ENCODE results near the gene SNX19.

SNX19 gene

DNA sequence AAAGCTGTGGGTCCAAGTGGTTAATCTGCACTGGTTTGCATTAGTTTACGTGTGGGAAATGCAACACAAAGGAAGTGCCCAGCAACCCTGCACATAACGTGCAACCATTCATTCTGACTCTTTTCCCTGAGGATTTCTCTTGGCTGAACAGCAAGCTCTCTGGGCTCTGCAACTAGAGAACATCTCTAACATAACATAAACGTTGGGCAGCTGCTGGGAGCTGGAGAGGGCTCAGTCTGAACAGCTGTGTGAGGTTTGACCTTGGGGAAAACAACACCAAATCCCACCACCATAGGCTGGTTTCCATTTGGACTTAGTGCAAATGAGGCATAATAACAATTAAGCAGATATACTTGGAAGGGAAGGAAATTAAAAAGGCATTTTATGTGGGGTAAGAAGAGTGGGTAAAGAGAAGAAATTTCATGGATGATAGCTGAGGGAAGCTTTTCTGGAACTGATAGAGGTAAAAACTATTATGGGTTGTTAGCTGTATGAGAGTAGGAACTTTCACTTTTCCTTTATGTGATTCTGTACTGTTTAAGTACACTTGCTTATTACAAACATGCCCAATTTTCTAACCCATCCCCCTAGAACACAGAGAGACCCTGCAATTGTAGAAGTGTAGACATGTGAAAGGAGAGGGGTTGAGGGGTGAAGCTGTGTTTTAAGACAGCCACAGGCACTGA lies 76.2 kb downstream of the SNX19 start:
- no peak for DNase-seq

DNA sequence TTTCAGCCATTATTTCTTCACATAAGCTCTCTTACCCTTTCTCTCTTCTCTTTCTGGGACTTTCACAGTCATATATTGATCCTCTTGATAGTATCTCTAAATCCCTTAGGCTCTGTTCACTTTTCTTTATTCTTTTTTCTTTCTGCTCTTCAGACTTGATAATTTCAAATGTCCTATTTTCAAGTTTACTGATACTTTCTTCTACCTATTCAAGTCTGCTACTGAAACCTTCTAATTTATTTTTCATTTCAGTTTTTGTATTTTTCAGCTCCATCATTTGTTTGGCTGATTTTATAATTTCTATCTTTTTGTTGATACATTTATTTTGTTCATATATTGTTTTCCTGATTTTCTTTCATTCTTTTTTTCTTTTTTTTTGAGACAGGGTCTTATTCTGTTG lies 79.1 kb downstream of the SNX19 start:
- DNase-seq, result no peak

DNA sequence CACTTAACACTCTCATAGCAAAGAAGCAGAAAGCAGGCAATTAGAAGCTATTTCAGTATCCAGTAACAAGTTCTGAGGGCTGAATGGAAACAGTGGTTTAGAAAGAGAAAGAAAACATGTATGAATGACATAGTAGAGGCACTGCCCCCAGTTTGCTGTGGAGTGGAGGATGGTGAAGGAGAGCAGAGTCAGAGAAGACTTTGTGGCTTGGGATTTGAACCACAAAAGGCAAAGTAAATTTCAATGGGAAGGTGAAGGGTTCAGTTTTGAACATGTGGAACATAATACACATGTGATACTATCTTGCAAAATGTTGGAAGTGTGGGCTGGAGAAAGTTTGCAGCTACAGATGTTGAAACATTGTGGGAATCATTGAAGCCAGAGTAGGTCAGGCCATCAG lies 81.4 kb downstream of the SNX19 start:
- no peak for DNase-seq

- DNase-seq, result no peak
Measured at GRCh38 chr11:130832566-130833425, 83.5 kb downstream of the SNX19 start.

GRCh38 chr11:130831976-130832375 lies 84.3 kb downstream of the SNX19 start:
- no peak for DNase-seq

DNA sequence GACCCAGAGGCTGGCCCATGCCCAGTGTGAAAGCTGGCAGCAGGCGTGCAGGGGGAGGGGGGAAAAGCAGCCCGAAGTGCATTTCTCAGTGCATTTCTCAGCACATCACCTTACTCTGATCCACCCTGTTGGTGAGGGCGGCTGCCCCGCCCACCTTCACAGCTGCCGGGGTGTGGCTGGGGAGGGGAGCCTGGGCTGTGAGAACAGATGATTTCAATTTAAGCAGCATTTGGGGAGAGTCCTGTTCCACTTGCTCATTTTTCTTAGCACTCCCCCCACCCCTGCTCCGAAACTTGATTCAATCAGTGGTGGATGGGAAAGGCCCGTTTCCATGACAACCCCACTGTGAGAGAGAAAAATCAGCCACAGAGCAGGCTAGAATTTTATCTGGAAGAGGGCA lies 84.8 kb downstream of the SNX19 start:
- no peak for DNase-seq

DNA sequence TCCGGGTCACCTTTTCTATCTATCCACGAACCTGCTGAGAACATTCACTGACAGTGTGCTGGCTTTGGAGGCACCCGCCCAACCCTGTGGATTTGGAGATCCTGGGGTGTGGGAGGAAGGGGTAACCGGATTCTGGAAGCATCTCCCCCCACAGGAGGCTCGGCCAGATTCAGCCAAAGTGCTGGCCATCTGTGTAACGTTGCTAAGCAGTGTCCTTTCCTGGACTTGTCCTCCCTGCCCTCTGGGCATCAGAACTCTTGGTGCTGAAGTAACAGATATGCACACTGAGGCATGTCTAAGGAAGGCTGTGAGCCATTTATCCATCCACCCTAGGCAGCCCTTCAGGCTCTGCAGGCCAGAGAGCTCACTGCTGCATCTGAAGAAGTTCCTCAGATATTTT lies 85.7 kb downstream of the SNX19 start:
- DNase-seq, result no peak

DNA sequence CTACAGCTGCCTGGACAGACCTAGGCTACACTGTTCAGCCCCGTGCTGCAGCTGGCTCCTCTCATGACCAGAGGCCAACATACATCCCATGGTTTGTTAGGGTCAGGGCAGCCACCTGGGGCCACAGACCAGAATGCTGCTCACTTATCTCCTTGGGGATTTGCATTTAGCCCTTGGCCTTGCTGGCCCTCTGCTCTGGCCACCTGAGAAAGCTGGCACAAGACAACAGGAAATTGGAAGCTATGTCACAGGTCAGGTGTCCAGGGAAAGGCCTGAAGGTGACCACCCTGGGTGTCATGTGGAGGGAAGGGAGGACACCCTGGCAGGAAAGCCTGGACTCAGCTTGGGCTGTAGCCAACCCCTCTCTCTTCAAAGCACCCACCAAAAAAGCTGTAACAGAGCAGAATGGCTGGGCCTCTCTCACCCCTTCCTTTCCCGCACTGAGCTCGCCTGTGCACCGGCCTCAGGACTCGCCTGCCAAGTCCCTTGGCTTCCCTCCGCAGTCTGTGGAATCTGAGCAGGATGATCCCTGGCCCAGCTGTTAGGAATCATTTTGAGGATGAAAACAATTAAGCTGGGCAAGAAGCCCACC lies 86.3 kb downstream of the SNX19 start:
- DNase-seq, result peak in 1 of 2 experiments; percentile 30

GRCh38 chr11:130828741-130829140 lies 87.5 kb downstream of the SNX19 start:
- no peak for DNase-seq

DNA sequence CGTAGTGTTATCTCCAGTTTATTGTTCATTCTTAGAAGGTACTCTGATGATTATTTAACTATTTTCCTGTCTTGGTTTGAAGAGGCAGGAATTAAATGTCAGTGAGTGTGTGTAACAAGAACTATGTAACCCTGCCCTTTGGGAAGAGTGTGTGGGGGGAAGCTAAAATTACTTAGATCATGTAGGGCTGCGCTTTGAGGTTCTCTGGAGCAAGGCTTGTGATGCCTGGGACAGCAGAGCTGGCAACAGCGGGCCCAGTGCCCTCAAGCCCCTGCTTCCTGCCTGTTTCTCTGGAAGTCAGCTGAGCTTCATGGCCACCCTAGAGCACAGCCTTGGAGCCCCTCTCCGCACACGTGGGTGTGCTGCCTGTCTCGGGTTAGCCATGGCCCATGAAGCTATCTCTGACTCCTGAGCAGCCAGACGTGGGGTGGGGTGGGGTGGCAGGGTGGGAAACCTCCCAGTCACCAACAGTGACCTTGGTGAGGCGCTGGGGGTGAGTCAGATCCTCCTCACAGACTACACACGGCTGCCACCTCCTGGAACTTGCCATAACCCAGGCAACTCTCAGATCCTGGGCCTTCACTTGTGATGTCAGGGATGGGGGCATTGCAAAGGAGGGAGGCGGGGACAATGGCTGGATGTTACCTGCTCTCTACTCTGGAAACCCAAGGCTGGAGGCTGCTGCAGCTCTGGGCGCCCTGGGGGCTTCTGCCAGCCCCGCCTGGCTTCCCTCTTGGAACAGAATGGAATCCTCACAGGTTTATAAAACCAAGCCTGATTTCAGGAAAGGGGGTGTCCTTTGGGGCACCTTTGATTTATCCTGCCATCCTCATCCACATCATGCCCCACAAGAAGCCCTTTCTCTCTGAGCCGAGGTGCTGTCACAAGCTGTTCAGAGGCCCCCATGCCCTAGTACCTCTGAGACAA lies 88.6 kb downstream of the SNX19 start:
- DNase-seq, result peak in 1 of 2 experiments; percentile 10

- no peak for DNase-seq
Measured at GRCh38 chr11:130826572-130826971, 89.7 kb downstream of the SNX19 start.

GRCh38 chr11:130825983-130826382 lies 90.3 kb downstream of the SNX19 start:
- no peak for DNase-seq

GRCh38 chr11:130825561-130825960 lies 90.7 kb downstream of the SNX19 start:
- DNase-seq, result no peak
